ENCODE measurements around the gene PKNOX1.
"Not testable (repeated sequence)": the region's sequence is repeated elsewhere in the genome, so short reads cannot be mapped to it uniquely, and the experiment has no call there.

DNA sequence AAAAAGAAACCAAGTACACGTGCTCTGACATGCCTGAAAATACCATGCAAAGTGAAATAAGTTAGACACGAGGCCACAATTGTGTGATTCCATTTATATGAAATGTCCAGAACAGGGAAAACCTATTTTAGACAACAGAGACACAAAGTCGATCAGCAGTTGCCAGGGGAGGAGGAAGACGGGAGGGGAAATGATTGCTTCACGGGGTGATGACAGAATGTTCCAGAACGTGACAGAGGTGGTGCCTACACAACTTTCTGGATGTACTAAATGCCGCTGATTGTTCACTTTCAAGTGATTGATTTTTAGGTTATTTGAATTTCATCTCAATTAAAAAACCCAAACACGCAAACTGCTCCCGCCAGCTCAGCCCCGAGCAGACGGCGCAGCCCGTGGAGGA, 78.8 kb downstream of the PKNOX1 start:
- not testable (repeated sequence) for TF ChIP-seq ZFP30, ZC3H10 (CRISPR knock-in tag; IDR thresholded peaks at IDR 0.05)
- TF ChIP-seq, protein P1, sequence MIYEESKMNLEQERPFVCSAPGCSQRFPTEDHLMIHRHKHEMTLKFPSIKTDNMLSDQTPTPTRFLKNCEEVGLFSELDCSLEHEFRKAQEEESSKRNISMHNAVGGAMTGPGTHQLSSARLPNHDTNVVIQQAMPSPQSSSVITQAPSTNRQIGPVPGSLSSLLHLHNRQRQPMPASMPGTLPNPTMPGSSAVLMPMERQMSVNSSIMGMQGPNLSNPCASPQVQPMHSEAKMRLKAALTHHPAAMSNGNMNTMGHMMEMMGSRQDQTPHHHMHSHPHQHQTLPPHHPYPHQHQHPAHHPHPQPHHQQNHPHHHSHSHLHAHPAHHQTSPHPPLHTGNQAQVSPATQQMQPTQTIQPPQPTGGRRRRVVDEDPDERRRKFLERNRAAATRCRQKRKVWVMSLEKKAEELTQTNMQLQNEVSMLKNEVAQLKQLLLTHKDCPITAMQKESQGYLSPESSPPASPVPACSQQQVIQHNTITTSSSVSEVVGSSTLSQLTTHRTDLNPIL (CRISPR knock-in tag; IDR thresholded peaks at IDR 0.05; ENCODE audit: low read depth), result not testable (repeated sequence)
- TF ChIP-seq, protein P2, sequence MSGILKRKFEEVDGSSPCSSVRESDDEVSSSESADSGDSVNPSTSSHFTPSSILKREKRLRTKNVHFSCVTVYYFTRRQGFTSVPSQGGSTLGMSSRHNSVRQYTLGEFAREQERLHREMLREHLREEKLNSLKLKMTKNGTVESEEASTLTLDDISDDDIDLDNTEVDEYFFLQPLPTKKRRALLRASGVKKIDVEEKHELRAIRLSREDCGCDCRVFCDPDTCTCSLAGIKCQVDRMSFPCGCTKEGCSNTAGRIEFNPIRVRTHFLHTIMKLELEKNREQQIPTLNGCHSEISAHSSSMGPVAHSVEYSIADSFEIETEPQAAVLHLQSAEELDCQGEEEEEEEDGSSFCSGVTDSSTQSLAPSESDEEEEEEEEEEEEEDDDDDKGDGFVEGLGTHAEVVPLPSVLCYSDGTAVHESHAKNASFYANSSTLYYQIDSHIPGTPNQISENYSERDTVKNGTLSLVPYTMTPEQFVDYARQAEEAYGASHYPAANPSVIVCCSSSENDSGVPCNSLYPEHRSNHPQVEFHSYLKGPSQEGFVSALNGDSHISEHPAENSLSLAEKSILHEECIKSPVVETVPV (CRISPR knock-in tag; IDR thresholded peaks at IDR 0.05), result not testable (repeated sequence)
